ENCODE data around the gene AMBRA1. TPM values are rescaled to one million over a fixed set of nuclear protein-coding genes. Genes with fewer than 3 reads are reported as not detected.

AMBRA1 gene
- total RNA-seq, 1 donor from 2014 or later: 29.4 TPM

DNA sequence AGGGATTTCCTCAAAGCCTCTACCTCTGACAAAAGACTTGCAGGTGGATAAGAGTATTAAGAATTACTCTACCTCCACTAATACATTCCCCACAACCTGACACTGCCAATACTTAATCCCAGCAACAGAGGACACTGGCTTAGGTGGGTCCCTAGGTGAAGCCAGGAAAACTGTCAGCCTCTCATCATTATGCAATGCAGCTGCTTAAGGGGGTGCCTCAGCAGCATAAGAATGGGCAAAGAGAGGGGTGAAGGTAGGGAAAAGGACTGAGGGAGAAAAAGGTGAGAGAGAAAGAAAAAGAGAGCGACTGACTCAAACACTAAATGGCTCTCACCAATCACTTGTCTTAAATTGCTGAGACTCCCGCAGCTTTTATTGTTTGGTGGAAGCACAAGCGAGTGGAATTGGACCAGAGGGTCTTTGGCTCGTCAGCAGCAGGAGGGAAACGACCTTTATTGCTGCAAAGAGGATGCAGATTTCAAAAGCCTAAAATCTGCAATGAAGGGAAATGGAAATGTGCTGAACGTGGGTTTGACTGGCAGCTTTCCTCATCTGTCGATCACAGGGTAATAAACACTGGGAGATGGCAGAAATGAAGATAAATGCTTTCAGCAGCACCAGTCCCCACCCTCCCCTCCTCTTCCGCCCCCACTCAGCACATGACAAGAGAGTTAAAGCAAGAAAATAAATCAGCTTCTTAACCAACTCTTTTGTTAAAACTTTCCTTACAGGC is 137.4 kb downstream of the AMBRA1 start:
- H3K4me3 ChIP-seq (ENCODE audit: insufficient read depth, low read depth, low read length): no peak overlapping the region
- Mint-ChIP-seq H3K4me3 (ENCODE audit: unreplicated experiment) (no peak overlapping the region), H3K36me3 (ENCODE audit: low read depth, unreplicated experiment) (peaks cover 4% of the 10 kb centered on the region), H3K27ac (ENCODE audit: unreplicated experiment) (no peak overlapping the region), H3K27me3 (ENCODE audit: low read depth, unreplicated experiment) (no peaks in the 10 kb centered on the region), H3K9me3 (ENCODE audit: unreplicated experiment) (no peaks in the 10 kb centered on the region), H3K4me1 (ENCODE audit: low read depth, unreplicated experiment) (peaks cover 18% of the 10 kb centered on the region)
- peaks cover 3% of the 10 kb centered on the region for H3K79me2 ChIP-seq (ENCODE audit: insufficient read depth, low read length)
- peaks cover 50% of the 10 kb centered on the region for H4K20me1 ChIP-seq (ENCODE audit: insufficient read depth, low read length)
- H3K9ac ChIP-seq (ENCODE audit: low read length): no peak overlapping the region
- no peaks in the 10 kb centered on the region for H3K4me1 ChIP-seq (ENCODE audit: insufficient read depth, low read length)
- no peak overlapping the region for H3K4me2 ChIP-seq (ENCODE audit: low read length)
- H3K36me3 ChIP-seq (ENCODE audit: insufficient read depth, low read length): no peaks in the 10 kb centered on the region
- H3K27ac ChIP-seq (ENCODE audit: low read depth, low read length): no peak overlapping the region
- H3K9me3 ChIP-seq (ENCODE audit: insufficient read depth, low read depth, low read length): no peaks in the 10 kb centered on the region
- DNase-seq (ENCODE audit: low read depth) (no peak), FAIRE-seq (no peak)
- TF ChIP-seq, protein P1, sequence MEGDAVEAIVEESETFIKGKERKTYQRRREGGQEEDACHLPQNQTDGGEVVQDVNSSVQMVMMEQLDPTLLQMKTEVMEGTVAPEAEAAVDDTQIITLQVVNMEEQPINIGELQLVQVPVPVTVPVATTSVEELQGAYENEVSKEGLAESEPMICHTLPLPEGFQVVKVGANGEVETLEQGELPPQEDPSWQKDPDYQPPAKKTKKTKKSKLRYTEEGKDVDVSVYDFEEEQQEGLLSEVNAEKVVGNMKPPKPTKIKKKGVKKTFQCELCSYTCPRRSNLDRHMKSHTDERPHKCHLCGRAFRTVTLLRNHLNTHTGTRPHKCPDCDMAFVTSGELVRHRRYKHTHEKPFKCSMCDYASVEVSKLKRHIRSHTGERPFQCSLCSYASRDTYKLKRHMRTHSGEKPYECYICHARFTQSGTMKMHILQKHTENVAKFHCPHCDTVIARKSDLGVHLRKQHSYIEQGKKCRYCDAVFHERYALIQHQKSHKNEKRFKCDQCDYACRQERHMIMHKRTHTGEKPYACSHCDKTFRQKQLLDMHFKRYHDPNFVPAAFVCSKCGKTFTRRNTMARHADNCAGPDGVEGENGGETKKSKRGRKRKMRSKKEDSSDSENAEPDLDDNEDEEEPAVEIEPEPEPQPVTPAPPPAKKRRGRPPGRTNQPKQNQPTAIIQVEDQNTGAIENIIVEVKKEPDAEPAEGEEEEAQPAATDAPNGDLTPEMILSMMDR (IDR thresholded peaks at IDR 0.05; ENCODE audit: insufficient read depth, low read depth, low read length): no peak
- TF ChIP-seq EZH2 (IDR thresholded peaks at IDR 0.05; ENCODE audit: insufficient read depth, low read length): no peak
- no peaks in the 10 kb centered on the region for H3K27me3 ChIP-seq (ENCODE audit: insufficient read depth, low read length)
- no peak overlapping the region for H2AFZ ChIP-seq (ENCODE audit: low read depth, low read length)

DNA sequence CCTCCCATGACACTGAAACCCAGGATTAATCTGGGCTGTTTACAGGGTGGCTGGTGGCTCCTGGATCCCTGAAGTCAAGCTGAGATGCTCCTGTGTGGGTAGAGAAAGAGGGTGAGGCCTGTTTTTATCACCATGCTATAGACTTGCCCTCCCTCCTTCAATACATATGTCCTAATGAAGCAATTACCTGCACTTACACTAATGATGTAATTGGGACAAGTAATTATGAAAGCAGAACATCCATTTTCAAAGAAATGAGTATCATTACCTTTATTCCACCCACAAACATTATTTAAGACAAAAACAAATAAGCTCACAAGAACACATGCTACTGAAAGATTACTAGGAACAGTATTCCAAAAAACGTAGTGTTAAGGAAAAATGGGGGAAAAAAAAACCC is 138.0 kb downstream of the AMBRA1 start:
- Histone ChIP-seq H3K4me1 (ENCODE audit: insufficient read depth, low read length) (no peaks in the 10 kb centered on the region), H4K20me1 (ENCODE audit: insufficient read depth, low read length) (peaks cover 52% of the 10 kb centered on the region), H3K9me3 (ENCODE audit: insufficient read depth, low read depth, low read length) (no peaks in the 10 kb centered on the region), H3K36me3 (ENCODE audit: insufficient read depth, low read length) (no peaks in the 10 kb centered on the region), H2AFZ (ENCODE audit: low read depth, low read length) (no peak overlapping the region), H3K27ac (ENCODE audit: low read depth, low read length) (no peak overlapping the region), H3K27me3 (ENCODE audit: insufficient read depth, low read length) (no peaks in the 10 kb centered on the region), H3K79me2 (ENCODE audit: insufficient read depth, low read length) (peaks cover 3% of the 10 kb centered on the region), H3K4me3 (ENCODE audit: insufficient read depth, low read depth, low read length) (no peak overlapping the region), H3K9ac (ENCODE audit: low read length) (no peak overlapping the region), H3K4me2 (ENCODE audit: low read length) (no peak overlapping the region)
- Mint-ChIP-seq H3K9me3 (ENCODE audit: unreplicated experiment) (no peaks in the 10 kb centered on the region), H3K4me1 (ENCODE audit: low read depth, unreplicated experiment) (peaks cover 18% of the 10 kb centered on the region), H3K27ac (ENCODE audit: unreplicated experiment) (no peak overlapping the region), H3K4me3 (ENCODE audit: unreplicated experiment) (no peak overlapping the region), H3K36me3 (ENCODE audit: low read depth, unreplicated experiment) (peaks cover 4% of the 10 kb centered on the region), H3K27me3 (ENCODE audit: low read depth, unreplicated experiment) (no peaks in the 10 kb centered on the region)
- FAIRE-seq (no peak), DNase-seq (ENCODE audit: low read depth) (no peak)
- no peak for TF ChIP-seq EZH2 (IDR thresholded peaks at IDR 0.05; ENCODE audit: insufficient read depth, low read length)
- TF ChIP-seq, protein P1 (IDR thresholded peaks at IDR 0.05; ENCODE audit: insufficient read depth, low read depth, low read length): no peak

DNA sequence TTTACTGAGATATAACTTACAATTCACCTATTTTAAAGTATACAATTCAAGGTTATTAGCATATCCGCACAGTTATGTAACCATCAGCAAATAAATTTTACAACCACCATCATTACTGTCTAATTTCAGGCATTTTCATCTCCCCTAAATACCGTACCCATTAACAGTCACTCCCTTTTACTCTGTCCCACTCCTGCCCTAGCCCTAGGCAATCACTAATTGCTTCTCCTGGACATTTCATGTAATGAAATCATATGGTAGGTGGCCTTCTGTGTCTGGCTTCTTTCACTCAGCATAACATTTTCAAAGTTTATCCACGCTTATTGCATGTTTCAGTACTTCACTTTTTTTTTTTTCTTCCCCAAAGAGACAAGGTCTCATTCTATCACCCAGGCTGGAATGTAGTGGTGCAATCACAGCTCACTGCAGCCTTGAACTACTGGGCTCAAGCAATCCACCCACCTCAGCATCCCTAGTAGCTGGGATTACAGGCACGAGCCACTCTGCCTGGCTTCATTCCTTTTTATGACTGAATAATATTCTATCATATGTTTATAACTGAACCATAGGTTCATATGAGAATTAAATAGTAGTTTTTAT is 140.8 kb downstream of the AMBRA1 start:
- Mint-ChIP-seq H3K9me3 (ENCODE audit: unreplicated experiment) (no peaks in the 10 kb centered on the region), H3K36me3 (ENCODE audit: low read depth, unreplicated experiment) (peaks cover 10% of the 10 kb centered on the region), H3K4me1 (ENCODE audit: low read depth, unreplicated experiment) (peaks cover 23% of the 10 kb centered on the region), H3K27me3 (ENCODE audit: low read depth, unreplicated experiment) (no peaks in the 10 kb centered on the region), H3K4me3 (ENCODE audit: unreplicated experiment) (no peak overlapping the region), H3K27ac (ENCODE audit: unreplicated experiment) (no peak overlapping the region)
- Histone ChIP-seq H3K9me3 (ENCODE audit: insufficient read depth, low read depth, low read length) (no peaks in the 10 kb centered on the region), H3K27me3 (ENCODE audit: insufficient read depth, low read length) (no peaks in the 10 kb centered on the region), H3K27ac (ENCODE audit: low read depth, low read length) (no peak overlapping the region), H4K20me1 (ENCODE audit: insufficient read depth, low read length) (peaks cover 68% of the 10 kb centered on the region), H3K4me2 (ENCODE audit: low read length) (no peak overlapping the region), H2AFZ (ENCODE audit: low read depth, low read length) (no peak overlapping the region), H3K79me2 (ENCODE audit: insufficient read depth, low read length) (peaks cover 14% of the 10 kb centered on the region), H3K36me3 (ENCODE audit: insufficient read depth, low read length) (no peaks in the 10 kb centered on the region), H3K4me1 (ENCODE audit: insufficient read depth, low read length) (no peaks in the 10 kb centered on the region), H3K9ac (ENCODE audit: low read length) (no peak overlapping the region), H3K4me3 (ENCODE audit: insufficient read depth, low read depth, low read length) (no peak overlapping the region)
- FAIRE-seq (no peak), DNase-seq (ENCODE audit: low read depth) (no peak)
- TF ChIP-seq, protein P1 (IDR thresholded peaks at IDR 0.05; ENCODE audit: insufficient read depth, low read depth, low read length): no peak
- TF ChIP-seq EZH2 (IDR thresholded peaks at IDR 0.05; ENCODE audit: insufficient read depth, low read length): no peak
